ELF-1 (cell line): ENCODE measurements around the gene PPM1A.

ENCODE experiments used
- DNase-seq: peaks from one replicate; pipeline ENCODE4 v3.0.0-alpha.2; 2016; ENCODE audit warnings: low read depth, low spot score

PPM1A gene

DNA sequence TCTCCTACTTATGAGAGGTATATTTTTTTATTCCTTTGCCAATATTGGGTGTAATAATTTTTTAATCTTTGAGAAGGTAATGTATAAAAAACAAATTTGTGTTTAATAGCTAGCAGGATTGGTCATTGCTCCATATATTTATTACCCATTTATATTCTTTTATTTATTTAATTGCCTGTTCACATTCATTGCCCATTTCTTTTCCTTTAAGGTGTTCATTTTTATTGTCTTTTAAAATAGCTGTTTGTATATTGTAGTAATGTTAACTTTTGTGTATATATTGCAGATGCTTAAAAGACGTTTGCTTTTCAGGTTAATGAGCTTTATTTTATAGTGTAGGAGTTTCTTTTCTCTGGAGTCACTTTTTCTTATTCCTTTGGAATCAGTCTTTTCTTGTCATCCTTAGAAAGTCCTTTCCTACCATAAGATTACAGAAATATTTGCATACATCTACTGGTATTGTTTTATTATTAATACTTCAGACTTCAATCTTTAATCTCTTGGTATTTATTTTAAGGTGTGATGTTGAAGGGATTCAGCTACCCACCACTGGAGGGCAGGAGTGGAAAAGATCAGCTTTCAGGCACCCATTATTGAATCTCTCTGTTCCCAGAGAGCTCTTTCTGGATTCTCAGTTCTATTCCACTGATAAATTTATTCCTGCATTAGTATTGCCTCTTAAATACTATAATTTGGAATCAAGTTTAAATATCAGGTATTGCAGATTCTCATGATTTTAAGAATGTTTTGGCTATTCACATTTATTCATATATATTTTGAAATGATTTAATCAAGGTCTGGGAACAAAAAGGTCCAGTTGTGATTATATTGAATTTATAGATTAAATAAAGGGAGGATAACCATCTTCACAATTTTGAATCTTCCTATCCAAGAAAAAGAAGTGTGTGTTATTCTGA, 17.3 kb downstream of the PPM1A start:
- DNase-seq: no peak

DNA sequence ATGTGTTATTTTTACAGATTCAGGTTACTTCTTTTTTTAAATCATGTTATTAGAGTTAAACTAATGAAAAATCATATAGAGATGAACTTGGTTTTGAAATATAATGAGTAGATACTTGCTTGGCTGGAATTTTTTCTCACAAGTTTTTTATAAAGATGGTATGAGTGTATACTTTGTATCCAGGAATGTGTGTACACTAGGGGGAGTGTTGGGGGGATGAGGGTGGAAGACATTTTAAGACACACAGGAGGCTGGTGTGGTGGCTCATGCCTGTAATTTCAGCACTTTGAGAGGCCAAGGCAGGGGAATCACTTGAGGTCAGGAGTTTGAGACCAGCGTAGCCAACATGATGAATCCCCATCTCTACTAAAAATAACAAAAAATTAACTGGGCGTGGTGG, 23.2 kb downstream of the PPM1A start:
- no peak for DNase-seq

- DNase-seq: no peak
Measured at GRCh38 chr14:60273956-60274355, 24.9 kb downstream of the PPM1A start.

GRCh38 chr14:60274448-60274847, 25.4 kb downstream of the PPM1A start:
- no peak for DNase-seq

DNA sequence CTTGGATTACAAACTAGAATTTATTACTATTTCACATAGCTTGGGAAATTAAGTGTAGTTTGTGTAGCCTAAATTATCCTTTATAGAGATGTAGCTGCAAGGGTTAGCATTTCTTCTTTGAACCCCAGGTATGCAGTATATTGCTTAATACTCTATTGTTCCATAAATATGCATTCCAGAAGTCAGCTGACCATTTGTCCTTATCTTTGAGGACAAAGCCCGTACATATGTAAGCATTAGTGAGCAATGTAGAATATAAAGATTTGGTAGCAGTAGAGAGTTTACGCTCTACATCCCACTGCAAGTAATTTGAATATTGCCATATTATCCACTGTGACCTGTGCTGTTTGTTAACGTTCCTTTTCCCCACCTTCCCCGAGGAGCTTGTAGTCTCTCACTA, 26.9 kb downstream of the PPM1A start:
- DNase-seq: no peak

- no peak for DNase-seq
Measured at GRCh38 chr14:60276347-60276746, 27.3 kb downstream of the PPM1A start.

DNA sequence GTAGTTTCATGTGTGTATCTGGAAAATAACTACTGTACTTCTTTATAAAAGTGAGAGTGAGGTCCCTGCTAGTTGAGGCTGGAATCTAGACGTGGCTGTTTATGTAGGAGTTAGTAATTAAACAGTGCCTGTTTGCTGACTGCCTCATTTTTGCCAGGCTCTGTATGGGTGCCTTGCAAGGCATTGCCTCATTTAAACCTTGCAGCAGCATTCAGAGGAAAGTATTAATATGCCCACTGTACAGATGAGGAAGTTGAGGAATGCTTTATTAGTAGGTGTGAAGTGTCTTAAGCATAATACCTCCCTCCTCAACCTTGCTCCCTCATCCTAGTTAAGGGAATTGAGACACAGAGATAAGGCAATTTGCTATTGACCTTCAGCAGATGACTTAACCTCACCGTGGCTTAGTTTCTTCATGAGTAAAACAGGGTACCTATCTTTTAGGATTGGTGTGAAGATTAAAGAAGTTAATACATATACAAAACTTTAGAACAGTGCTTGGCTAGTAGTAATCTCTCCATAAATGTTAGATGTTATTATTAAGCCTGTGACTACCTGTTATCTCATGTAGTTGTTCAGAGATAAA, 28.7 kb downstream of the PPM1A start:
- no peak for DNase-seq

GRCh38 chr14:60278350-60278749, 29.3 kb downstream of the PPM1A start:
- no peak for DNase-seq

- no peak for DNase-seq
Measured at GRCh38 chr14:60287452-60287851, 38.4 kb downstream of the PPM1A start.

- no peak for DNase-seq
Measured at GRCh38 chr14:60288279-60288678, 39.3 kb downstream of the PPM1A start.

DNA sequence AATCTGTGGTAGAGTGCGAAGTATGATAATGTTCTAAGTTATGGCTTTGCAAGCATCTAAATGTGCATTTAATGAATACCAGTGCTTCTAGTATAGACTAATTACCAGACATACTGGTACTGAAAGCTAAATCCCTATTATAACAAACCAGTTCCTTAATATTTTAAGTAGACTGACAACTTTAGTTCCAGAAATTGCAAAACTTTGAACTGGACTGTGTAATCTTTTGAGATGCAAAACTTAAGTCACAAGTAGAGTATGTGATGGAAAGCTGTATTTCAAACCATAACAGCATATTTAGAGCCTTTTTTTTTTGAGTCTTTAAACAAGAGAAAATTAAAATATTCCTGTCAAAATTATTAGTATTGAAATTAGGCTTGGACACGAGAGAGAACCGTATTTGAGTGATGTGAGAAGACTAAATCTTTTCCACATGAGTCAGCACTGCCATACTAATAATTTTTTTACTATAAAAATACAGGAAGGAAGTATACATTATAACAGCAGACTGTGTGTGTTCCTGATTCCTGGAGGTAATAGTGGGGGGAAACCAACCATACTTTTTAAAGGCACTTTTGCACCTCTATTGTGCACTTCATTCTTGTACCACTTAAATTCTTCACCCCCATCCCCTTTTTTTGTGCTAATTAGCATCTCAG, 45.5 kb downstream of the PPM1A start:
- DNase-seq: no peak

- no peak for DNase-seq
Measured at GRCh38 chr14:60300019-60300418, 51.0 kb downstream of the PPM1A start.

GRCh38 chr14:60301685-60302084, 52.7 kb downstream of the PPM1A start:
- DNase-seq: no peak

DNA sequence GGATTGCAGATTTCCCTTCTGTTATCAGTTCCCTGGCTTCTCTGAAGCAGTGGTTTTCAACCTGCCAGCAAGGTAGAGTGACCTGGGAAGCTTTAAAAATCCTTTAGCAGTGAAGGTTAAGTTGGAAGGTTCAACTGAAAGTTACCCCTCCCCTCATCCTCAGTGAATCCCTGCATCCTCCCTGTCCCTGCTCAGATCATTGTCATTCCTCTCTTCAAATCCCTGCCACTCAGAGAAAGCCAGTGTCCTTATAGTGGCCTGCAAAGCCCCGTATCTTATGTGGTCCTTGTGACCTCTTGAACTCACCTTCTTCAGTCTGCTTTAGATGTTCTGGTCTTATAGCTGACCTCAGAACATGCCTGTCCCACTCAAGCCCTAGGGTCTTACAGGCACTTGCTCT, 53.6 kb downstream of the PPM1A start:
- DNase-seq: no peak

- no peak for DNase-seq
Measured at GRCh38 chr14:60303745-60304144, 54.7 kb downstream of the PPM1A start.

DNA sequence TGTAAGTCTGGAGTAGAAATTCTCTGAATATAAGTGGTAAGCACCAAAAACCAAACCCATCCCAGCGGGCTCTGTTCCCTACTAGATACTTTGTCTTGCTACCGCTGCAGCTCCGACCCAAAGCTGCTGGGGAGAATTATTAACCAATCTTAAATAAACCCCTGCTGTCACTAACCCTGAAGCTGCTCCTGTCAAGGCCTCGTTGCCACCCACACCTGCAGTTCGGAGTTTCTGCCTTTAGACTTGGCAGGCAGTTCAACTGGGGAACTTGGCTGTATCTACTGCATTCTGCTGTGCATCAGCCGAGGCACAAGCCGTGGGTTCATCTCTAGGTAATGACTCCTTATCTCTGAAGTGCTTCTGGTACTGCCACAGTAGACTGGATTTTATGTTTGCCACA, 55.5 kb downstream of the PPM1A start:
- no peak for DNase-seq

- DNase-seq: no peak
Measured at GRCh38 chr14:60309867-60310552, 61.0 kb downstream of the PPM1A start.

GRCh38 chr14:60311417-60311816, 62.4 kb downstream of the PPM1A start:
- DNase-seq: no peak

- DNase-seq: peak; percentile 68
Measured at GRCh38 chr14:60313093-60313492, 64.1 kb downstream of the PPM1A start.

DNA sequence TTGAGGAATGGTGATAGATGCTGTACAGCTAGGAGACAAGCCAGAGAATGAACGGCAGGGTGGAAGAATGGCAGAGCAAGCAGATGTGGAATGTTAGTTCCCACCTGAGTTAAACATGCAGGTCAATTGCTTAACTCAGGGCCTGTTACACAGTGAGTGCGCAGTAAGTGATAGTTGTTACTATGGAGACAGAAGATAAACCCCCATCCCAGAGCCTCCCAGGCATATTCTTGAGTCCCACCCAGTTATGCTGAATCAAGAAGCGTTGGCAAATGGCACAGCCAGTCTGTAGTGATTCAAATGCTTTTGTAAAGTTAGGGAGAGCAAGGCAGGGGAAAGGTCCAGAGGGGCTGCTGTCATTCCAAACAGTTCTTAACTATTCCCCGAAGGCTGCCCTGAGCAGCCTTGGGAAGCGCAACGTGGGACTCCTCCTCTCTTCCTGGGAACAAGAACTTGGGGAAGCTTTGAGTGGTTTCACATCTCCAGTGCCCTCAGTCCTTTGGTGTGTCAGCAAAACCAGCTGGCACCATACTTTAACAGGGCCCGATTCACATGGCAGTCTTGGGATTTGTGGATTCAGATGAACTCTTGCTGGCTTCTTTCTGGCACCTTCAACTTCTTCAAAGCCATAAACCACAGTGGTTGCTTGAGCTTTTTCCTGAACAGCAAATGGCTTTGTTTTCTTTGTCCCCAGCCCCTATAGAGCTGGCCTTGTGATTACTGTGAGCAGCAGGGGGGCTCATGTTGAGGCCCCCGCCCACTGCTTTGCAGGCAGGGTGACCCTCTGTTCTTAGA, 66.4 kb downstream of the PPM1A start:
- peak; percentile 54 for DNase-seq

DNA sequence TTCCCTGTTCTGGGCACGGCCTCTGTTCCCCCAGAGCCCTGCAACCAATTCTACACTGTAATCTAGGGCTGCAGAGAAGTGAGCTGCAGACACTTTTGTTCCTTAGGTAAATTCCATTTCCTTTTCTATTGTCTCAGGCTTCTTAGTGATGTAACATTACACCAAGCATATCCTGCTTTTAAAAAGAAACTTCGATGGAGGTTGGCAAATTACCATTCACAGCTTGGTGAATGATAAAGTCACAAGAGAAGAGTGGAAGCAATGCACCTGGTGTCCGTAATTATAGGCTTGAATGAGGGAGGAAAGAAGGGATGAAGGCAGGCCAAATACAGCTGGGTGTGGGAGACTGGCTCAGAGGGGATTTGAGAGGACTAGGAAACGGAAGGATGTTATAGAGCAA, 68.6 kb downstream of the PPM1A start:
- no peak for DNase-seq
